Endothelial cell of umbilical vein (primary cell): ENCODE measurements around the gene MTFMT.

Experiments used
- EZH2 ChIP-seq: IDR thresholded peaks from 2 replicates; pipeline ENCODE4 v1.6.1; 2012; ENCODE audit warnings: borderline replicate concordance, low read depth, mild to moderate bottlenecking, moderate library complexity, low read length, inconsistent platforms; ENCODE audit not compliant: severe bottlenecking
- MYC ChIP-seq: IDR thresholded peaks from one replicate; pipeline ENCODE4 v1.6.1; 2011; ENCODE audit warnings: mild to moderate bottlenecking, low read depth, low read length
- POLR2A ChIP-seq: IDR thresholded peaks from 2 replicates; pipeline ENCODE4 v1.6.1; 2012; ENCODE audit warnings: low read depth, mild to moderate bottlenecking, control low read depth, low read length
- POLR2AphosphoS5 ChIP-seq: IDR thresholded peaks from 2 replicates; pipeline ENCODE4 v1.6.1; 2012; ENCODE audit warnings: low read depth, mild to moderate bottlenecking, control low read depth, low read length, moderate library complexity; ENCODE audit not compliant: insufficient read depth
- TF ChIP-seq, protein P1 (sequence below), 2 donors: IDR thresholded peaks; 1 replicate in 1 of 2; 2 replicates in 1 of 2; pipeline ENCODE4 v1.5.1; 2011; ENCODE audit warnings: low read length in 2 of 2, mild to moderate bottlenecking in 2 of 2, moderate library complexity in 2 of 2, control low read depth in 1 of 2, inconsistent platforms in 1 of 2, low read depth in 1 of 2; ENCODE audit not compliant: insufficient read depth in 1 of 2; ENCODE audit errors: extremely low read depth in 1 of 2
- TF ChIP-seq, protein P2 (sequence below): IDR thresholded peaks from 2 replicates; pipeline ENCODE4 v1.6.1; 2011; ENCODE audit not compliant: insufficient read depth, insufficient read length

DNA sequence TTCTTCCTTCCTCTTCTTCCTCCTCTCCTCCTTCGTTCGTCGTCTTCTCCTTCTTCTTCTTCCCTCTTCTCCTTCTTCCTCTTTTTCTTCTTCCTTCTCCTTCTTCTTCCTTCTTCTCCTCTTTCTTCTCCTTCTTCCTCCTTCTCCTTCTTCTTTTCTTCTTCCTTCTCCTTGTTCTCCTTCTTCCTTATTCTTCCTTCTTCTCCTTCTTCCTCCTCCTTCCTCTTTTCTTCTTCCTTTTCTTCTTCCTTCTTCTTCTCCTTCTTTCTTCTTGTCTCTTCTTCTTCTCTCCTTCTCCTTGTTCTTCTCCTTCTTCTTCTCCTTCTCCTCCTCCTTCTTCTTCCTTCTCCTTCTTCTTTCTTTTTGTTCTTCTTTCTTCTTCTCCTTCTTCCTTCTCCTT is 75.0 kb downstream of the MTFMT start:
- TF ChIP-seq POLR2A (no peak), EZH2 (no peak), POLR2AphosphoS5 (no peak), MYC (no peak)
- TF ChIP-seq, protein P1, sequence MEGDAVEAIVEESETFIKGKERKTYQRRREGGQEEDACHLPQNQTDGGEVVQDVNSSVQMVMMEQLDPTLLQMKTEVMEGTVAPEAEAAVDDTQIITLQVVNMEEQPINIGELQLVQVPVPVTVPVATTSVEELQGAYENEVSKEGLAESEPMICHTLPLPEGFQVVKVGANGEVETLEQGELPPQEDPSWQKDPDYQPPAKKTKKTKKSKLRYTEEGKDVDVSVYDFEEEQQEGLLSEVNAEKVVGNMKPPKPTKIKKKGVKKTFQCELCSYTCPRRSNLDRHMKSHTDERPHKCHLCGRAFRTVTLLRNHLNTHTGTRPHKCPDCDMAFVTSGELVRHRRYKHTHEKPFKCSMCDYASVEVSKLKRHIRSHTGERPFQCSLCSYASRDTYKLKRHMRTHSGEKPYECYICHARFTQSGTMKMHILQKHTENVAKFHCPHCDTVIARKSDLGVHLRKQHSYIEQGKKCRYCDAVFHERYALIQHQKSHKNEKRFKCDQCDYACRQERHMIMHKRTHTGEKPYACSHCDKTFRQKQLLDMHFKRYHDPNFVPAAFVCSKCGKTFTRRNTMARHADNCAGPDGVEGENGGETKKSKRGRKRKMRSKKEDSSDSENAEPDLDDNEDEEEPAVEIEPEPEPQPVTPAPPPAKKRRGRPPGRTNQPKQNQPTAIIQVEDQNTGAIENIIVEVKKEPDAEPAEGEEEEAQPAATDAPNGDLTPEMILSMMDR (IDR thresholded peaks at IDR 0.05; ENCODE audit: extremely low read depth in 1 of 2, insufficient read depth in 1 of 2, low read depth in 1 of 2, low read length in 2 of 2), result no peak
- TF ChIP-seq, protein P2, sequence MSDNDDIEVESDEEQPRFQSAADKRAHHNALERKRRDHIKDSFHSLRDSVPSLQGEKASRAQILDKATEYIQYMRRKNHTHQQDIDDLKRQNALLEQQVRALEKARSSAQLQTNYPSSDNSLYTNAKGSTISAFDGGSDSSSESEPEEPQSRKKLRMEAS, result no peak
